GM12872 (cell line): ENCODE results near the gene CDH13.

Experiments used
- CTCF ChIP-seq: IDR thresholded peaks from 3 replicates; pipeline ENCODE4 v1.5.1; 2011; ENCODE audit warnings: low read depth, mild to moderate bottlenecking, low read length, moderate library complexity; ENCODE audit not compliant: insufficient read depth

The CDH13 gene

GRCh38 chr16:82626791-82627261 lies at the start of gene CDH13:
Gene CDH13, plus strand, starts transcription at chr16:82626969.
- TF ChIP-seq CTCF: no peak

GRCh38 chr16:82580298-82580890 lies 46.4 kb upstream of the CDH13 start:
- 0 out of 3 replicates have a peak, but pooled peaks have one; percentile 31 for TF ChIP-seq CTCF

GRCh38 chr16:82582975-82583374 lies 43.8 kb upstream of the CDH13 start:
- TF ChIP-seq CTCF: no peak

GRCh38 chr16:82583422-82583821 lies 43.3 kb upstream of the CDH13 start:
- TF ChIP-seq CTCF: no peak

GRCh38 chr16:82584553-82585152 lies 42.1 kb upstream of the CDH13 start:
- no peak for TF ChIP-seq CTCF

- no peak for TF ChIP-seq CTCF
These were observed 41.1 kb upstream of the CDH13 start for GRCh38 chr16:82585675-82586074.

GRCh38 chr16:82586130-82586529 lies 40.6 kb upstream of the CDH13 start:
- TF ChIP-seq CTCF: no peak
